ENCODE results near the gene TTLL10. TPM values are rescaled to one million over a fixed set of nuclear protein-coding genes. Genes with fewer than 3 reads are reported as not detected.
A peak's percentile ranks its signal among the peaks of the same experiment; 100 is the strongest.

Gene TTLL10
- total and polyA plus RNA-seq, 2 donors from 2014 or later: 1.5 TPM; not detected in 1

- H3K9ac ChIP-seq (ENCODE audit: low read length in 3 of 3): no peak overlapping the region
- intact Hi-C loops (cut with DNase I): no loop called here
- H3K27me3 ChIP-seq (ENCODE audit: control insufficient read depth, insufficient read depth, low read length): no peaks in the 10 kb centered on the region
- no peaks in the 10 kb centered on the region for H3K4me1 ChIP-seq (ENCODE audit: control insufficient read depth in 2 of 3, insufficient read depth in 2 of 3, low read depth in 1 of 3, low read length in 3 of 3)
- FAIRE-seq (no peak), DNase-seq (peak in 3 of 5 donors; percentile 26 to 75 (median 48))
- H3K36me3 ChIP-seq (ENCODE audit: control insufficient read depth in 2 of 3, insufficient read depth in 3 of 3, low read length in 3 of 3): no peaks in the 10 kb centered on the region
- H3K4me3 ChIP-seq (ENCODE audit: low read length in 3 of 3): no peak overlapping the region
- no peaks in the 10 kb centered on the region for H3K9me3 ChIP-seq (ENCODE audit: control insufficient read depth in 2 of 3, insufficient read depth in 1 of 3, low read length in 3 of 3)
- H3K27ac ChIP-seq (ENCODE audit: low read depth in 2 of 2, low read length in 2 of 2): no peak overlapping the region
- TF ChIP-seq CTCF (IDR thresholded peaks at IDR 0.05; ENCODE audit: borderline replicate concordance, extremely low read depth, insufficient read depth): no peak
Observed at GRCh38 chr1:1243807-1244191, 70.1 kb downstream of the TTLL10 start.

- Histone ChIP-seq H3K9ac (ENCODE audit: low read length in 3 of 3) (no peak overlapping the region), H3K4me3 (ENCODE audit: low read length in 3 of 3) (peak overlapping the region in 1 of 3 donors; percentile 2), H3K27me3 (ENCODE audit: control insufficient read depth, insufficient read depth, low read length) (no peaks in the 10 kb centered on the region), H3K27ac (ENCODE audit: low read depth in 2 of 2, low read length in 2 of 2) (no peak overlapping the region), H3K4me1 (ENCODE audit: control insufficient read depth in 2 of 3, insufficient read depth in 2 of 3, low read depth in 1 of 3, low read length in 3 of 3) (no peaks in the 10 kb centered on the region), H3K36me3 (ENCODE audit: control insufficient read depth in 2 of 3, insufficient read depth in 3 of 3, low read length in 3 of 3) (no peaks in the 10 kb centered on the region), H3K9me3 (ENCODE audit: control insufficient read depth in 2 of 3, insufficient read depth in 1 of 3, low read length in 3 of 3) (no peaks in the 10 kb centered on the region)
- intact Hi-C loops (cut with DNase I): no loop called here
- peak in 3 of 5 donors; percentile 42 to 67 (median 63) for DNase-seq
- TF ChIP-seq CTCF (IDR thresholded peaks at IDR 0.05; ENCODE audit: borderline replicate concordance, extremely low read depth, insufficient read depth): no peak
- no peak for FAIRE-seq
Observed at GRCh38 chr1:1244192-1244811, 70.6 kb downstream of the TTLL10 start.

GRCh38 chr1:1245178-1245816 is 71.6 kb downstream of the TTLL10 start:
- no peak for TF ChIP-seq CTCF (IDR thresholded peaks at IDR 0.05; ENCODE audit: borderline replicate concordance, extremely low read depth, insufficient read depth)
- no peak overlapping the region for H3K4me3 ChIP-seq (ENCODE audit: low read length in 3 of 3)
- DNase-seq (peak in 2 of 5 donors; percentile 13 to 66), FAIRE-seq (no peak)
- H3K9ac ChIP-seq (ENCODE audit: low read length in 3 of 3): no peak overlapping the region
- intact Hi-C loops (cut with DNase I): no loop called here
- H3K36me3 ChIP-seq (ENCODE audit: control insufficient read depth in 2 of 3, insufficient read depth in 3 of 3, low read length in 3 of 3): no peaks in the 10 kb centered on the region
- no peaks in the 10 kb centered on the region for H3K27me3 ChIP-seq (ENCODE audit: control insufficient read depth, insufficient read depth, low read length)
- H3K27ac ChIP-seq (ENCODE audit: low read depth in 2 of 2, low read length in 2 of 2): no peak overlapping the region
- H3K9me3 ChIP-seq (ENCODE audit: control insufficient read depth in 2 of 3, insufficient read depth in 1 of 3, low read length in 3 of 3): no peaks in the 10 kb centered on the region
- H3K4me1 ChIP-seq (ENCODE audit: control insufficient read depth in 2 of 3, insufficient read depth in 2 of 3, low read depth in 1 of 3, low read length in 3 of 3): no peaks in the 10 kb centered on the region

Data from kidney (tissue), 14 donors.